SK-N-SH (cell line): ENCODE data around the gene AP1M1. TPM values are rescaled to one million over a fixed set of nuclear protein-coding genes. Genes with fewer than 3 reads are reported as not detected.

Experiments used
- CTCF ChIA-PET: fragments of 300-600, 350-600 bp; formaldehyde crosslinking; extraction: SDS; loops from one replicate; lab custom pipeline; 2021; lab: Yijun Ruan, JAX
- POLR2A ChIA-PET: fragments of 350-600 bp; sonication (Branson Sonifier 250); formaldehyde crosslinking; extraction: SDS; loops from one replicate; lab custom pipeline; 2020; ENCODE audit warnings: antibody characterized with exemption, inconsistent platforms; lab: Yijun Ruan, JAX
- DNase-seq: peaks from one replicate; pipeline ENCODE4 v3.0.0; 2012
- H2AFZ ChIP-seq: fragments of 200-600 bp; sonication (generic); 2 replicates; pipeline ENCODE4 v1.8.1; 2016; ENCODE audit warnings: antibody characterized with exemption, mild to moderate bottlenecking, low read depth
- H3F3A ChIP-seq: fragments of 200-600 bp; sonication (generic); replicated peaks from 2 replicates; pipeline ENCODE3; 2016; ENCODE audit warnings: antibody characterized with exemption, mild to moderate bottlenecking; ENCODE audit not compliant: insufficient read depth
- H3K27ac ChIP-seq, 2 experiments: fragments of 200-500 bp in 1 of 2; fragments of 200-600 bp in 1 of 2; sonication (Bioruptor generic) in 1 of 2; sonication (generic), shearing (Covaris generic) in 1 of 2; 2 replicates each; pipeline versions ENCODE4 v1.5.1 to v1.6.1; 2014 to 2016; ENCODE audit warnings: low read depth in 2 of 2, inconsistent platforms in 1 of 2, low read length in 1 of 2, mild to moderate bottlenecking in 1 of 2, mixed read lengths in 1 of 2
- H3K27me3 ChIP-seq: fragments of 200-600 bp; sonication (generic), shearing (Covaris generic); 2 replicates; pipeline ENCODE4 v1.6.1; 2016; ENCODE audit warnings: mixed run types; ENCODE audit not compliant: insufficient read depth
- H3K36me3 ChIP-seq, 2 experiments: fragments of 200-500 bp in 1 of 2; fragments of 200-600 bp in 1 of 2; sonication (Bioruptor generic) in 1 of 2; sonication (generic) in 1 of 2; replicated peaks in 1 of 2; 2 replicates each; pipeline versions ENCODE3 to v1.5.1; 2014 to 2016; ENCODE audit warnings: low read length in 1 of 2, mild to moderate bottlenecking in 1 of 2; ENCODE audit not compliant: insufficient read depth in 2 of 2, control insufficient read depth in 1 of 2
- H3K4me1 ChIP-seq, 2 experiments: fragments of 200-500 bp in 1 of 2; fragments of 200-600 bp in 1 of 2; sonication (Bioruptor generic) in 1 of 2; sonication (generic), shearing (Covaris generic) in 1 of 2; 2 replicates each; pipeline versions ENCODE4 v1.5.1 to v1.6.1; 2014 to 2016; ENCODE audit warnings: low read depth in 1 of 2, low read length in 1 of 2, mixed run types in 1 of 2; ENCODE audit not compliant: insufficient read depth in 2 of 2, control insufficient read depth in 1 of 2
- H3K4me2 ChIP-seq: fragments of 200-600 bp; sonication (generic), shearing (Covaris generic); 2 replicates; pipeline ENCODE4 v1.6.1; 2017; ENCODE audit warnings: mixed run types
- H3K4me3 ChIP-seq, 2 experiments: fragments of 200-500 bp in 1 of 2; fragments of 200-600 bp in 1 of 2; sonication (Bioruptor generic) in 1 of 2; sonication (generic), shearing (Covaris generic) in 1 of 2; 2 replicates each; pipeline versions ENCODE4 v1.5.1 to v1.8.1; 2014 to 2016; ENCODE audit warnings: low read depth in 2 of 2, inconsistent platforms in 1 of 2, low read length in 1 of 2, mild to moderate bottlenecking in 1 of 2, mixed read lengths in 1 of 2, moderate library complexity in 1 of 2
- H3K79me2 ChIP-seq: fragments of 200-600 bp; sonication (generic); 2 replicates; pipeline ENCODE4 v1.8.1; 2017; ENCODE audit warnings: mild to moderate bottlenecking; ENCODE audit not compliant: insufficient read depth
- H3K9ac ChIP-seq: fragments of 200-600 bp; sonication (generic); 2 replicates; pipeline ENCODE4 v1.6.1; 2017; ENCODE audit warnings: mixed run types
- H3K9me2 ChIP-seq: fragments of 200-600 bp; sonication (generic); 2 replicates; pipeline ENCODE4 v1.6.1; 2017; ENCODE audit warnings: mixed run types
- H3K9me3 ChIP-seq: fragments of 200-600 bp; sonication (generic); 2 replicates; pipeline ENCODE4 v1.6.1; 2017; ENCODE audit warnings: mixed run types, mild to moderate bottlenecking, moderate library complexity
- H4K20me1 ChIP-seq: fragments of 200-600 bp; sonication (generic); 2 replicates; pipeline ENCODE4 v1.6.1; 2017; ENCODE audit warnings: mild to moderate bottlenecking, mixed run types; ENCODE audit not compliant: insufficient read depth
- CHD2 ChIP-seq: fragments of 150-350 bp; IDR thresholded peaks from 2 replicates; pipeline ENCODE4 v1.6.1; 2018; ENCODE audit warnings: low read length; ENCODE audit not compliant: partially characterized antibody
- ELF1 ChIP-seq: IDR thresholded peaks from 2 replicates; pipeline ENCODE4 v1.4.0; 2012
- EZH2phosphoT487 ChIP-seq: fragments of 200-600 bp; sonication (generic); IDR thresholded peaks from 2 replicates; pipeline ENCODE4 v1.6.1; 2017; ENCODE audit warnings: low read depth, mixed run types, mild to moderate bottlenecking, antibody characterized with exemption, moderate library complexity, borderline replicate concordance
- FOXJ3 ChIP-seq: sonication (generic); formaldehyde crosslinking; IDR thresholded peaks from 2 replicates; pipeline ENCODE4 v1.5.1; 2020; ENCODE audit warnings: mild to moderate bottlenecking, missing genetic modification reagents
- GATA2 ChIP-seq: sonication (generic); formaldehyde crosslinking; IDR thresholded peaks from 2 replicates; pipeline ENCODE4 v1.5.0; 2020; ENCODE audit warnings: mild to moderate bottlenecking, missing genetic modification reagents
- IRF3 ChIP-seq: fragments of 150-350 bp; IDR thresholded peaks from 2 replicates; pipeline ENCODE4 v1.6.1; 2016; ENCODE audit warnings: mild to moderate bottlenecking, low read depth, low read length
- JUND ChIP-seq: IDR thresholded peaks from 2 replicates; pipeline ENCODE4 v1.4.0; 2012
- MAX ChIP-seq: IDR thresholded peaks from 2 replicates; pipeline ENCODE4 v1.4.0; 2012; ENCODE audit warnings: low read depth
- MEF2A ChIP-seq: IDR thresholded peaks from 2 replicates; pipeline ENCODE4 v1.4.0; 2012; ENCODE audit warnings: low read depth, borderline replicate concordance
- MXI1 ChIP-seq: IDR thresholded peaks from 2 replicates; pipeline ENCODE4 v1.6.1; 2012; ENCODE audit warnings: mild to moderate bottlenecking, low read depth, low read length, improper control_type of control experiment
- NRF1 ChIP-seq: IDR thresholded peaks from 2 replicates; pipeline ENCODE4 v1.6.1; 2012; ENCODE audit warnings: low read depth, mild to moderate bottlenecking, low read length
- POLR2AphosphoS5 ChIP-seq: IDR thresholded peaks from 2 replicates; pipeline ENCODE4 v1.6.1; 2012; ENCODE audit warnings: low read depth, low read length
- REST ChIP-seq: IDR thresholded peaks from 2 replicates; pipeline ENCODE4 v1.6.1; 2012; ENCODE audit warnings: mild to moderate bottlenecking, low read depth, low read length, moderate library complexity
- RFX5 ChIP-seq: IDR thresholded peaks from 2 replicates; pipeline ENCODE4 v1.6.1; 2012; ENCODE audit warnings: mild to moderate bottlenecking, improper control_type of control experiment, low read length
- RXRA ChIP-seq: IDR thresholded peaks from 2 replicates; pipeline ENCODE4 v1.4.0; 2012; ENCODE audit warnings: low read depth, mild to moderate bottlenecking, borderline replicate concordance
- SMC3 ChIP-seq: IDR thresholded peaks from 2 replicates; pipeline ENCODE4 v1.6.1; 2012; ENCODE audit warnings: low read depth, low read length, improper control_type of control experiment
- TCF12 ChIP-seq: IDR thresholded peaks from 2 replicates; pipeline ENCODE4 v1.4.0; 2012
- TEAD4 ChIP-seq: IDR thresholded peaks from 2 replicates; pipeline ENCODE4 v1.4.0; 2012; ENCODE audit warnings: mild to moderate bottlenecking, borderline replicate concordance; ENCODE audit not compliant: insufficient read depth
- ZBTB33 ChIP-seq: IDR thresholded peaks from 2 replicates; pipeline ENCODE4 v1.4.0; 2012; ENCODE audit warnings: low read depth, borderline replicate concordance
- WGBS: methylation state at CpG from one replicate; pipeline ENCODE4 v1.1.6; 2017; ENCODE audit warnings: low lambda C conversion rate; 5-methylcytosine and 5-hydroxymethylcytosine counted together
- polyA plus RNA-seq, 3 experiments: library from polyadenylated mRNA; depleted of rRNA; stranded (reverse); fragments of >200 nt; gene quantifications; 2 replicates each; pipeline ENCODE4 v1.2.3, GENCODE V29; 2012

The AP1M1 gene
- polyA plus RNA-seq, 1 of the 3 experiments (the other 2 are of a cell fraction), result 133 TPM

GRCh38 chr19:16184665-16185122 is 13.0 kb upstream of the AP1M1 start:
- DNase-seq, result no peak
- H3K27me3 ChIP-seq, result no peaks in the 10 kb centered on the region; the same call in 1 of the 2 replicates
- H3K9me2 ChIP-seq, result no peaks in the 10 kb centered on the region
- peak overlapping the region; percentile 73 to 99 for H3K4me3 ChIP-seq
- peak overlapping the region; percentile 41 to 51; a peak in 2 of 4 replicates for H3K27ac ChIP-seq
- 0 out of 2 replicates have a peak, but pooled peaks cover 5% of the 10 kb centered on the region for H4K20me1 ChIP-seq
- peaks cover 3 to 7% of the 10 kb centered on the region in 2 experiments; a peak in 2 of 4 replicates for H3K4me1 ChIP-seq
- H3F3A ChIP-seq, result peaks cover 15% of the 10 kb centered on the region
- peaks cover 43% of the 10 kb centered on the region for H3K79me2 ChIP-seq
- POLR2A ChIA-PET, result interaction anchor here (0.7 to 3.1 kb wide), 7 partner anchors 10 to 388 kb away, joined by 3 to 18 read pairs (median 4); partner anchors contain the start of genes AP1M1, SLC35E1 and TPM4
- TF ChIP-seq TEAD4 (no peak), SMC3 (no peak), MEF2A (no peak), RFX5 (no peak), TCF12 (no peak), JUND (no peak), ZBTB33 (no peak), GATA2 (no peak), EZH2phosphoT487 (no peak), RXRA (no peak)
- TF ChIP-seq, all 33 proteins: peak for 0
- H3K9ac ChIP-seq, result no peak overlapping the region
- H3K36me3 ChIP-seq, result peaks cover 10 to 13% of the 10 kb centered on the region in 2 experiments
- peak overlapping the region; percentile 92 for H3K4me2 ChIP-seq
- 46% methylated on average over 18 of the region's 18 CpGs for WGBS
- CTCF ChIA-PET, result interaction anchor here (0.7 to 4.2 kb wide), 8 partner anchors 10 to 555 kb away, joined by 4 to 26 read pairs (median 5); partner anchors contain the start of genes HSH2D and RAB8A
- H2AFZ ChIP-seq, result peak overlapping the region; percentile 97
- H3K9me3 ChIP-seq, result no peaks in the 10 kb centered on the region

GRCh38 chr19:16185123-16185767 is 12.5 kb upstream of the AP1M1 start, which contains the start of gene FAM32A:
Gene FAM32A (plus strand): TSS chr19:16185410. CDS start chr19:16185443, 33 bp downstream.
- H3F3A ChIP-seq, result peaks cover 15% of the 10 kb centered on the region
- H4K20me1 ChIP-seq, result 0 out of 2 replicates have a peak, but pooled peaks cover 5% of the 10 kb centered on the region
- peak; percentile 96 for DNase-seq
- peaks cover 16 to 18% of the 10 kb centered on the region in 2 experiments for H3K36me3 ChIP-seq
- under 1% methylated on average over 39 of the region's 39 CpGs for WGBS
- no peaks in the 10 kb centered on the region for H3K9me3 ChIP-seq
- peak within 1 kb of the TSS; percentile 92 for H3K4me2 ChIP-seq
- no peaks in the 10 kb centered on the region for H3K27me3 ChIP-seq
- H3K4me3 ChIP-seq, result peak within 1 kb of the TSS; percentile 73 to 99
- H3K9me2 ChIP-seq, result no peaks in the 10 kb centered on the region
- H3K79me2 ChIP-seq, result peaks cover 45% of the 10 kb centered on the region
- H2AFZ ChIP-seq, result peak within 1 kb of the TSS; percentile 97
- H3K27ac ChIP-seq, result peak within 1 kb of the TSS; percentile 77 to 80
- POLR2A ChIA-PET, result interaction anchor here (0.7 to 3.1 kb wide), 7 partner anchors 10 to 387 kb away, joined by 3 to 18 read pairs (median 4); partner anchors contain the start of genes AP1M1, SLC35E1 and TPM4
- H3K4me1 ChIP-seq, result peaks cover 3 to 7% of the 10 kb centered on the region in 2 experiments; a peak in 2 of 4 replicates
- CTCF ChIA-PET, result interaction anchor here (0.7 to 4.2 kb wide), 10 partner anchors 9 to 555 kb away, joined by 3 to 26 read pairs (median 5); partner anchors contain the start of genes AP1M1 and HSH2D
- peak within 1 kb of the TSS; percentile 95 for H3K9ac ChIP-seq
- TF ChIP-seq MXI1 (peak; percentile 67; the same call in 1 of the 2 replicates), GATA2 (peak; percentile 89), FOXJ3 (CRISPR knock-in tag) (no peak), POLR2AphosphoS5 (peak; percentile 87), CHD2 (peak; percentile 68), ELF1 (peak; percentile 98), NRF1 (peak; percentile 88), MEF2A (no peak), MAX (peak; percentile 75; the same call in 1 of the 2 replicates), IRF3 (no peak), REST (no peak), TCF12 (no peak)
